Spleen (tissue), 11 donors: Measurements from ENCODE around the gene ATOH8. TPM values are rescaled to one million over a fixed set of nuclear protein-coding genes. Genes with fewer than 3 reads are reported as not detected.

ENCODE experiments used
- DNase-seq: peaks from one replicate; pipeline ENCODE4 v3.0.0-alpha.2; 2020
- H3K27ac ChIP-seq, 8 donors: fragments of 200-600 bp; sonication (generic) in 7 of 8; 1 replicate in 4 of 8; 2 replicates in 4 of 8; pipeline versions ENCODE4 v1.5.0 to v1.8.0; 2016 to 2021; ENCODE audit warnings: inconsistent platforms in 4 of 8, mild to moderate bottlenecking in 4 of 8, moderate library complexity in 1 of 8
- H3K27me3 ChIP-seq, 7 donors: fragments of 200-600 bp; sonication (generic) in 6 of 7; replicated peaks in 1 of 7; 1 replicate in 4 of 7; 2 replicates in 3 of 7; pipeline versions ENCODE4 v1.5.0 to v1.8.0; 2016 to 2021; ENCODE audit warnings: inconsistent platforms in 3 of 7, mild to moderate bottlenecking in 1 of 7
- H3K36me3 ChIP-seq, 6 donors: fragments of 200-600 bp; sonication (generic) in 5 of 6; 1 replicate in 4 of 6; 2 replicates in 2 of 6; pipeline versions ENCODE4 v1.5.0 to v1.8.0; 2016 to 2021; ENCODE audit warnings: inconsistent platforms in 2 of 6
- H3K4me1 ChIP-seq, 6 donors: fragments of 200-600 bp; sonication (generic) in 5 of 6; 1 replicate in 3 of 6; 2 replicates in 3 of 6; pipeline versions ENCODE4 v1.5.0 to v1.8.0; 2016 to 2021; ENCODE audit warnings: inconsistent platforms in 3 of 6
- H3K4me3 ChIP-seq, 8 donors: fragments of 200-600 bp; sonication (generic) in 7 of 8; 1 replicate in 4 of 8; 2 replicates in 4 of 8; pipeline versions ENCODE4 v1.5.0 to v1.8.0; 2016 to 2021; ENCODE audit warnings: inconsistent platforms in 4 of 8, mild to moderate bottlenecking in 4 of 8, moderate library complexity in 2 of 8
- H3K9me3 ChIP-seq, 8 donors: fragments of 200-600 bp; sonication (generic) in 7 of 8; 1 replicate in 4 of 8; 2 replicates in 4 of 8; pipeline versions ENCODE4 v1.5.0 to v1.8.0; 2016 to 2021; ENCODE audit warnings: inconsistent platforms in 4 of 8
- CTCF ChIP-seq, 11 experiments: fragments of 200-600 bp in 7 of 11; fragments of 450-650 bp in 4 of 11; sonication (generic) in 4 of 11; IDR thresholded peaks in 8 of 11; conservative IDR thresholded peaks in 3 of 11; 1 replicate in 7 of 11; 2 replicates in 4 of 11; pipeline versions ENCODE4 v1.4.0 to v1.8.0; 2016 to 2021; ENCODE audit warnings: antibody characterized with exemption in 11 of 11, inconsistent platforms in 4 of 11, mild to moderate bottlenecking in 1 of 11
- POLR2A ChIP-seq, 3 donors: fragments of 450-650 bp; IDR thresholded peaks; one replicate each; pipeline ENCODE4 v1.5.1; 2017; ENCODE audit warnings: antibody characterized with exemption in 3 of 3, mild to moderate bottlenecking in 1 of 3
- POLR2AphosphoS5 ChIP-seq, 3 donors: sonication (generic); formaldehyde crosslinking; IDR thresholded peaks; one replicate each; pipeline ENCODE4 v1.5.1; 2017; ENCODE audit warnings: antibody characterized with exemption in 3 of 3
- WGBS, 5 donors: extraction: QIAGEN DNeasy Blood & Tissue Kit in 3 of 5; methylation state at CpG; one replicate each; pipeline versions ENCODE4 v1.1.5 to v1.1.7; 2013 to 2018; 5-methylcytosine and 5-hydroxymethylcytosine counted together
- intact Hi-C: fragments of 100-400 bp; cut with DNase I; formaldehyde crosslinking; loops from one replicate; pipeline ENCODE4 v1.15.0; 2023; ENCODE audit warnings: low total_unique reads
- polyA plus RNA-seq, 3 donors: library from polyadenylated mRNA; stranded (reverse); fragments of 200-250 nt; gene quantifications; one replicate each; pipeline ENCODE4 v1.2.1, GENCODE V29; 2013
- total RNA-seq, 7 donors: library from RNA; depleted of rRNA in 3 of 7; stranded (reverse); fragments of >200 nt in 3 of 7; fragmentation: NEBNext Ultra II Directional in 4 of 7; extraction: Animal tissue kit (Norgen Biotek cat#: 25700) in 4 of 7; gene quantifications; one replicate each; pipeline versions ENCODE4 v1.1.0 to v1.2.1, GENCODE V29; 2016 to 2021
- donor health status: healthy with polysubstance abuse.
- donor health status: DM: no; HTN: no; CAD: no; lungs with moderate emphysema.
- donor health status: DM: no; HTN: no; CAD: no.
- donor health status: Bipolar disorder and iron deficiency.
- donor health status: healthy.
- donor health status: DM: no; HTN: no; CAD: no.
- donor health status: DM: yes; HTN: yes; CAD: no.

The ATOH8 gene
- total and polyA plus RNA-seq, 10 donors: 6.4 to 53.0 (median 17.4) TPM

- Histone ChIP-seq H3K27ac (peak overlapping the region in 1 of 8 donors; percentile 42), H3K4me3 (no peak overlapping the region), H3K36me3 (no peaks in the 10 kb centered on the region), H3K27me3 (peaks cover 0 to 25% (median 0%) of the 10 kb centered on the region in 7 donors), H3K4me1 (peaks cover 0 to 9% (median 2%) of the 10 kb centered on the region in 6 donors), H3K9me3 (no peaks in the 10 kb centered on the region)
- TF ChIP-seq POLR2AphosphoS5 (IDR thresholded peaks at IDR 0.05) (no peak), CTCF (IDR thresholded peaks at IDR 0.05 in 8 of 11, conservative IDR thresholded peaks at IDR 0.05 in 3 of 11) (no peak), POLR2A (IDR thresholded peaks at IDR 0.05) (no peak)
- 84 to 88% (median 84%) methylated on average over 14 to 16 of the region's 16 CpGs for WGBS, 5 donors
- intact Hi-C loops: loop anchor here (10.0 kb wide), 1 partner anchor 176 kb away; no protein-coding TSS in a partner anchor
- DNase-seq: no peak
These were observed 56.8 kb downstream of the ATOH8 start for GRCh38 chr2:85810371-85811179.

- TF ChIP-seq POLR2AphosphoS5 (IDR thresholded peaks at IDR 0.05) (no peak), POLR2A (IDR thresholded peaks at IDR 0.05) (no peak), CTCF (IDR thresholded peaks at IDR 0.05 in 8 of 11, conservative IDR thresholded peaks at IDR 0.05 in 3 of 11) (no peak)
- H3K27me3 ChIP-seq: peaks cover 0 to 25% (median 0%) of the 10 kb centered on the region in 7 donors
- H3K4me3 ChIP-seq: no peak overlapping the region
- no peak for DNase-seq
- H3K4me1 ChIP-seq: peaks cover 0 to 9% (median 2%) of the 10 kb centered on the region in 6 donors
- peak overlapping the region in 1 of 8 donors; percentile 42 for H3K27ac ChIP-seq
- no peaks in the 10 kb centered on the region for H3K36me3 ChIP-seq
- WGBS, 5 donors: 44 to 76% (median 59%) methylated on average over 21 to 41 of the region's 41 CpGs
- intact Hi-C loops: loop anchor here (10.0 kb wide), 1 partner anchor 177 kb away; no protein-coding TSS in a partner anchor
- H3K9me3 ChIP-seq: no peaks in the 10 kb centered on the region
These were observed 57.6 kb downstream of the ATOH8 start for GRCh38 chr2:85811180-85812093.

- Histone ChIP-seq H3K36me3 (no peaks in the 10 kb centered on the region), H3K4me3 (no peak overlapping the region), H3K4me1 (peaks cover 0 to 9% (median 2%) of the 10 kb centered on the region in 6 donors), H3K27me3 (peaks cover 0 to 25% (median 0%) of the 10 kb centered on the region in 7 donors), H3K27ac (no peak overlapping the region), H3K9me3 (no peaks in the 10 kb centered on the region)
- 82 to 89% (median 86%) methylated on average over 9 to 10 of the region's 10 CpGs for WGBS, 5 donors
- DNase-seq: no peak
- TF ChIP-seq CTCF (IDR thresholded peaks at IDR 0.05 in 8 of 11, conservative IDR thresholded peaks at IDR 0.05 in 3 of 11) (no peak), POLR2AphosphoS5 (IDR thresholded peaks at IDR 0.05) (no peak), POLR2A (IDR thresholded peaks at IDR 0.05) (no peak)
- intact Hi-C loops: loop anchor here (10.0 kb wide), 1 partner anchor 177 kb away; no protein-coding TSS in a partner anchor
These were observed 58.4 kb downstream of the ATOH8 start for GRCh38 chr2:85812094-85812735.
